HepG2 (cell line): ENCODE results near the gene GTF2A1L. TPM values are rescaled to one million over a fixed set of nuclear protein-coding genes. Genes with fewer than 3 reads are reported as not detected.

Experiments used
- ATAC-seq: fragments of 200-7000 bp; cut with Tn5 transposase; 3 replicates; pipeline ENCODE4 v1.9.1; 2020; ENCODE audit warnings: mild to moderate bottlenecking, moderate library complexity
- BruUV-seq: library from RNA; stranded (reverse); fragments of 400-500 nt; replicated peaks from 2 replicates; lab custom pipeline; 2021; lab: Mats Ljungman, UMichigan
- CTCF ChIA-PET: fragments of 300-600 bp; formaldehyde crosslinking; extraction: SDS; loops from one replicate; lab custom pipeline; 2021; ENCODE audit warnings: low total read pairs, inconsistent platforms, low intra/inter-chr PET ratio; lab: Yijun Ruan, JAX
- POLR2A ChIA-PET: fragments of 350-600 bp; sonication (Branson Sonifier 250); formaldehyde crosslinking; loops from one replicate; lab custom pipeline; 2020; ENCODE audit warnings: antibody characterized with exemption, inconsistent platforms; lab: Yijun Ruan, JAX
- DNase-seq: peaks from one replicate; pipeline ENCODE4 v3.0.0-alpha.2; 2015; ENCODE audit warnings: low spot score
- FAIRE-seq: peaks from 3 replicates; lab custom pipeline; 2011; peaks lifted over from hg19 to GRCh38; lab: Jason Lieb, UNC
- H2AFZ ChIP-seq: one replicate; pipeline ENCODE4 v1.6.1; 2011; ENCODE audit warnings: low read length, inconsistent platforms
- H3K27ac ChIP-seq: fragments of 300-600 bp; 3 replicates; pipeline ENCODE4 v1.8.0; 2011; ENCODE audit warnings: mixed run types, mild to moderate bottlenecking, mixed read lengths, low read length, inconsistent platforms; ENCODE audit not compliant: insufficient read depth; ENCODE audit errors: extremely low read length
- H3K27me3 ChIP-seq, 2 experiments: fragments of 200-600 bp in 1 of 2; 2 replicates in 1 of 2; 3 replicates in 1 of 2; pipeline versions ENCODE4 v1.6.0 to v1.8.0; 2011; ENCODE audit warnings: low read length in 2 of 2, mild to moderate bottlenecking in 2 of 2, moderate library complexity in 2 of 2, inconsistent platforms in 1 of 2; ENCODE audit not compliant: insufficient read depth in 2 of 2, control insufficient read depth in 1 of 2
- H3K36me3 ChIP-seq, 2 experiments: fragments of 200-600 bp in 1 of 2; replicated peaks in 1 of 2; 2 replicates in 1 of 2; 3 replicates in 1 of 2; pipeline versions ENCODE4 v1.5.1 to v1.8.0; 2011; ENCODE audit warnings: low read length in 2 of 2, inconsistent platforms in 1 of 2; ENCODE audit not compliant: insufficient read depth in 2 of 2, control insufficient read depth in 1 of 2
- H3K4me1 ChIP-seq: 2 replicates; pipeline ENCODE4 v1.5.1; 2012; ENCODE audit warnings: low read length, inconsistent platforms; ENCODE audit not compliant: insufficient read depth
- H3K4me2 ChIP-seq: 2 replicates; pipeline ENCODE4 v1.6.0; 2011; ENCODE audit warnings: low read depth, low read length, inconsistent platforms
- H3K4me3 ChIP-seq, 3 experiments: fragments of 200-600 bp in 1 of 3; sonication (generic), shearing (Covaris generic) in 1 of 3; replicated peaks in 1 of 3; 2 replicates each; pipeline ENCODE4 v1.5.1; 2011 to 2016; ENCODE audit warnings: low read length in 3 of 3, inconsistent platforms in 2 of 3, low read depth in 2 of 3, mild to moderate bottlenecking in 2 of 3, control low read depth in 1 of 3, mixed read lengths in 1 of 3; ENCODE audit not compliant: insufficient read depth in 1 of 3
- H3K79me2 ChIP-seq: one replicate; pipeline ENCODE4 v1.6.1; 2011; ENCODE audit warnings: low read length, inconsistent platforms; ENCODE audit not compliant: insufficient read depth
- H3K9ac ChIP-seq: 2 replicates; pipeline ENCODE4 v1.6.0; 2011; ENCODE audit warnings: mild to moderate bottlenecking, low read depth, low read length, inconsistent platforms; ENCODE audit not compliant: insufficient read depth
- H3K9me3 ChIP-seq: 2 replicates; pipeline ENCODE4 v1.5.1; 2012; ENCODE audit warnings: mild to moderate bottlenecking, low read length
- H4K20me1 ChIP-seq: 2 replicates; pipeline ENCODE4 v1.6.0; 2011; ENCODE audit warnings: inconsistent platforms, mild to moderate bottlenecking, low read length, moderate library complexity; ENCODE audit not compliant: insufficient read depth
- GTF3A ChIP-seq: sonication (generic); formaldehyde crosslinking; conservative IDR thresholded peaks from 2 replicates; pipeline ENCODE4 v1.4.0; 2020; ENCODE audit warnings: mild to moderate bottlenecking, missing genetic modification reagents
- MLLT10 ChIP-seq: sonication (generic); formaldehyde crosslinking; IDR thresholded peaks from 2 replicates; pipeline ENCODE4 v1.4.0; 2020; ENCODE audit warnings: missing genetic modification reagents
- NFATC3 ChIP-seq: sonication (generic); formaldehyde crosslinking; IDR thresholded peaks from 2 replicates; pipeline ENCODE4 v1.5.1; 2020; ENCODE audit warnings: mild to moderate bottlenecking, missing genetic modification reagents
- POGZ ChIP-seq: sonication (generic); formaldehyde crosslinking; IDR thresholded peaks from 2 replicates; pipeline ENCODE4 v1.4.0; 2020; ENCODE audit warnings: mild to moderate bottlenecking, missing genetic modification reagents
- ZFP82 ChIP-seq: sonication (generic); formaldehyde crosslinking; IDR thresholded peaks from 2 replicates; pipeline ENCODE4 v1.5.1; 2020; ENCODE audit warnings: mild to moderate bottlenecking, missing genetic modification reagents, borderline replicate concordance
- ZNF331 ChIP-seq: sonication (generic); formaldehyde crosslinking; IDR thresholded peaks from 2 replicates; pipeline ENCODE4 v1.4.0; 2020; ENCODE audit warnings: missing genetic modification reagents
- ZNF569 ChIP-seq: sonication (generic); formaldehyde crosslinking; IDR thresholded peaks from 2 replicates; pipeline ENCODE4 v1.5.0; 2020; ENCODE audit warnings: mild to moderate bottlenecking, missing genetic modification reagents, moderate library complexity, borderline replicate concordance
- ZNF672 ChIP-seq: sonication (generic); formaldehyde crosslinking; IDR thresholded peaks from 2 replicates; pipeline ENCODE4 v1.8.1; 2022; ENCODE audit warnings: missing genetic modification reagents
- WGBS: methylation state at CpG from one replicate; pipeline ENCODE4 v1.1.6; 2017; ENCODE audit warnings: low lambda C conversion rate; 5-methylcytosine and 5-hydroxymethylcytosine counted together
- in situ Hi-C: cut with HindIII; loops from 2 replicates; pipeline ENCODE4 v1.10.0; 2017; ENCODE audit warnings: low pct_unique_long_range_greater_than_20kb; ENCODE audit not compliant: extremely low pct_ligation_motif_present
- intact Hi-C: fragments of 100-400 bp; cut with micrococcal nuclease; formaldehyde crosslinking; loops from one replicate; pipeline ENCODE4 v1.10.0; 2022; ENCODE audit not compliant: unreplicated experiment
- polyA plus RNA-seq, 8 experiments: library from polyadenylated mRNA; depleted of rRNA in 3 of 8; stranded (reverse) in 7 of 8; unstranded in 1 of 8; fragments of >200 nt; fragmentation: Illumina TruSeq in 4 of 8; extraction: Trizol in 4 of 8; gene quantifications; 2 replicates each; pipeline versions ENCODE4 v1.2.1 to v1.2.3, GENCODE V29; 2011 to 2016; ENCODE audit warnings: low read depth in 4 of 8, missing spikeins in 1 of 8, mixed read lengths in 1 of 8; ENCODE audit not compliant: insufficient read depth in 1 of 8
- total RNA-seq, 5 experiments: library from RNA; depleted of rRNA; stranded (reverse); fragments of >200 nt; fragmentation: Illumina TruSeq; extraction: Trizol; gene quantifications; 2 replicates each; pipeline ENCODE4 v1.2.3, GENCODE V29; 2016; ENCODE audit warnings: low read depth in 1 of 5
- TF ChIP-seq, protein P1 (sequence below): sonication (generic); formaldehyde crosslinking; IDR thresholded peaks from 2 replicates; pipeline ENCODE4 v1.5.1; 2020; ENCODE audit warnings: mild to moderate bottlenecking, missing genetic modification reagents, moderate library complexity
- TF ChIP-seq, protein P2 (sequence below): sonication (generic); formaldehyde crosslinking; IDR thresholded peaks from 2 replicates; pipeline ENCODE4 v1.5.0; 2020; ENCODE audit warnings: mild to moderate bottlenecking, missing genetic modification reagents, borderline replicate concordance
- TF ChIP-seq, protein P3 (sequence below): IDR thresholded peaks from 2 replicates; pipeline ENCODE4 v1.4.0; 2020; ENCODE audit warnings: mild to moderate bottlenecking, missing genetic modification reagents
- TF ChIP-seq, protein P4 (sequence below): sonication (generic); formaldehyde crosslinking; IDR thresholded peaks from 2 replicates; pipeline ENCODE4 v1.9.0; 2021; ENCODE audit warnings: missing genetic modification reagents, mild to moderate bottlenecking, borderline replicate concordance
- TF ChIP-seq, protein P5 (sequence below): sonication (generic); formaldehyde crosslinking; IDR thresholded peaks from 2 replicates; pipeline ENCODE4 v1.4.0; 2020; ENCODE audit warnings: missing genetic modification reagents

GTF2A1L gene
- total and polyA plus RNA-seq, 2 of the 13 experiments (the other 11 are each of a cell fraction or from before 2014, with no cell fraction given) = not detected

DNA sequence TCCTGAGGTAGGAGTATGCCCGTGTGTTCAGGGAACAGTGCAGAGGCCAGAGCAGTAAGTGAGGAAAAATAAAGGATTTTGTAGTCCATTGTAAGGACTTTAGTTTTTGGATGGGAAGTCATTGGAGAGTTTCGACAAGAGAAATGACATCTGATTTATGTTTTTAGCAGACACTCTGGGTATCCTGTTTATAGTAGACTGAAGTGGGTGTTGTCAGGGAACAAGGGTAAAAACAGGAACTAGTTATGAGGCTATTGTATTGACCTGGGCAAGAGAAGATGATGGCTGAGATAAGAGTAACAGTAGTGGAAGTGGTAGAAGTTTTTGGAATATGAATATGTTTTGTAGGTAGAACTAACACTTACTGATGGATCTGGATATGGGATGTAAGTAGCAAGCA lies 59.8 kb downstream of the GTF2A1L start:
- ATAC-seq (no peak), DNase-seq (no peak), FAIRE-seq (no peak)
- Histone ChIP-seq H3K9ac (no peak overlapping the region), H2AFZ (no peak overlapping the region), H3K79me2 (no peaks in the 10 kb centered on the region), H3K9me3 (no peaks in the 10 kb centered on the region), H3K27me3 (no peaks in the 10 kb centered on the region), H3K27ac (no peak overlapping the region), H3K36me3 (no peaks in the 10 kb centered on the region), H3K4me2 (no peak overlapping the region), H3K4me1 (no peaks in the 10 kb centered on the region), H3K4me3 (no peak overlapping the region), H4K20me1 (no peaks in the 10 kb centered on the region)
- in situ Hi-C loops (no loop called here), intact Hi-C loops (no loop called here)
- no TSS peak for BruUV-seq
- CTCF ChIA-PET = no interaction called here
- WGBS = 0% methylated on average over 2 of the region's 2 CpGs
- POLR2A ChIA-PET = no interaction called here
- TF ChIP-seq, protein P1, sequence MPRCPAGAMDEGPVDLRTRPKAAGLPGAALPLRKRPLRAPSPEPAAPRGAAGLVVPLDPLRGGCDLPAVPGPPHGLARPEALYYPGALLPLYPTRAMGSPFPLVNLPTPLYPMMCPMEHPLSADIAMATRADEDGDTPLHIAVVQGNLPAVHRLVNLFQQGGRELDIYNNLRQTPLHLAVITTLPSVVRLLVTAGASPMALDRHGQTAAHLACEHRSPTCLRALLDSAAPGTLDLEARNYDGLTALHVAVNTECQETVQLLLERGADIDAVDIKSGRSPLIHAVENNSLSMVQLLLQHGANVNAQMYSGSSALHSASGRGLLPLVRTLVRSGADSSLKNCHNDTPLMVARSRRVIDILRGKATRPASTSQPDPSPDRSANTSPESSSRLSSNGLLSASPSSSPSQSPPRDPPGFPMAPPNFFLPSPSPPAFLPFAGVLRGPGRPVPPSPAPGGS (CRISPR knock-in tag) = no peak
- TF ChIP-seq GTF3A (no peak), NFATC3 (CRISPR knock-in tag) (no peak), ZNF331 (CRISPR knock-in tag) (no peak), ZNF569 (CRISPR knock-in tag) (no peak), POGZ (no peak), ZNF672 (CRISPR knock-in tag) (no peak), MLLT10 (CRISPR knock-in tag) (no peak), ZFP82 (CRISPR knock-in tag) (no peak)
- TF ChIP-seq, protein P2, sequence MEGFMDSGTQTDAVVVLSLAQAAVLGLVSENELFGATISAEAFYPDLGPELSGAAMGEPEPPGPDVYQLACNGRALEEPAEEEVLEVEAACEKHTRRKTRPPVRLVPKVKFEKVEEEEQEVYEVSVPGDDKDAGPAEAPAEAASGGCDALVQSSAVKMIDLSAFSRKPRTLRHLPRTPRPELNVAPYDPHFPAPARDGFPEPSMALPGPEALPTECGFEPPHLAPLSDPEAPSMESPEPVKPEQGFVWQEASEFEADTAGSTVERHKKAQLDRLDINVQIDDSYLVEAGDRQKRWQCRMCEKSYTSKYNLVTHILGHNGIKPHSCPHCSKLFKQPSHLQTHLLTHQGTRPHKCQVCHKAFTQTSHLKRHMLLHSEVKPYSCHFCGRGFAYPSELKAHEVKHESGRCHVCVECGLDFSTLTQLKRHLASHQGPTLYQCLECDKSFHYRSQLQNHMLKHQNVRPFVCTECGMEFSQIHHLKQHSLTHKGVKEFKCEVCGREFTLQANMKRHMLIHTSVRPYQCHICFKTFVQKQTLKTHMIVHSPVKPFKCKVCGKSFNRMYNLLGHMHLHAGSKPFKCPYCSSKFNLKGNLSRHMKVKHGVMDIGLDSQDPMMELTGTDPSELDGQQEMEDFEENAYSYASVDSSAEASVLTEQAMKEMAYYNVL (CRISPR knock-in tag) = no peak
- TF ChIP-seq, protein P3, sequence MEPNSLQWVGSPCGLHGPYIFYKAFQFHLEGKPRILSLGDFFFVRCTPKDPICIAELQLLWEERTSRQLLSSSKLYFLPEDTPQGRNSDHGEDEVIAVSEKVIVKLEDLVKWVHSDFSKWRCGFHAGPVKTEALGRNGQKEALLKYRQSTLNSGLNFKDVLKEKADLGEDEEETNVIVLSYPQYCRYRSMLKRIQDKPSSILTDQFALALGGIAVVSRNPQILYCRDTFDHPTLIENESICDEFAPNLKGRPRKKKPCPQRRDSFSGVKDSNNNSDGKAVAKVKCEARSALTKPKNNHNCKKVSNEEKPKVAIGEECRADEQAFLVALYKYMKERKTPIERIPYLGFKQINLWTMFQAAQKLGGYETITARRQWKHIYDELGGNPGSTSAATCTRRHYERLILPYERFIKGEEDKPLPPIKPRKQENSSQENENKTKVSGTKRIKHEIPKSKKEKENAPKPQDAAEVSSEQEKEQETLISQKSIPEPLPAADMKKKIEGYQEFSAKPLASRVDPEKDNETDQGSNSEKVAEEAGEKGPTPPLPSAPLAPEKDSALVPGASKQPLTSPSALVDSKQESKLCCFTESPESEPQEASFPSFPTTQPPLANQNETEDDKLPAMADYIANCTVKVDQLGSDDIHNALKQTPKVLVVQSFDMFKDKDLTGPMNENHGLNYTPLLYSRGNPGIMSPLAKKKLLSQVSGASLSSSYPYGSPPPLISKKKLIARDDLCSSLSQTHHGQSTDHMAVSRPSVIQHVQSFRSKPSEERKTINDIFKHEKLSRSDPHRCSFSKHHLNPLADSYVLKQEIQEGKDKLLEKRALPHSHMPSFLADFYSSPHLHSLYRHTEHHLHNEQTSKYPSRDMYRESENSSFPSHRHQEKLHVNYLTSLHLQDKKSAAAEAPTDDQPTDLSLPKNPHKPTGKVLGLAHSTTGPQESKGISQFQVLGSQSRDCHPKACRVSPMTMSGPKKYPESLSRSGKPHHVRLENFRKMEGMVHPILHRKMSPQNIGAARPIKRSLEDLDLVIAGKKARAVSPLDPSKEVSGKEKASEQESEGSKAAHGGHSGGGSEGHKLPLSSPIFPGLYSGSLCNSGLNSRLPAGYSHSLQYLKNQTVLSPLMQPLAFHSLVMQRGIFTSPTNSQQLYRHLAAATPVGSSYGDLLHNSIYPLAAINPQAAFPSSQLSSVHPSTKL (CRISPR knock-in tag) = no peak
- TF ChIP-seq, protein P4, sequence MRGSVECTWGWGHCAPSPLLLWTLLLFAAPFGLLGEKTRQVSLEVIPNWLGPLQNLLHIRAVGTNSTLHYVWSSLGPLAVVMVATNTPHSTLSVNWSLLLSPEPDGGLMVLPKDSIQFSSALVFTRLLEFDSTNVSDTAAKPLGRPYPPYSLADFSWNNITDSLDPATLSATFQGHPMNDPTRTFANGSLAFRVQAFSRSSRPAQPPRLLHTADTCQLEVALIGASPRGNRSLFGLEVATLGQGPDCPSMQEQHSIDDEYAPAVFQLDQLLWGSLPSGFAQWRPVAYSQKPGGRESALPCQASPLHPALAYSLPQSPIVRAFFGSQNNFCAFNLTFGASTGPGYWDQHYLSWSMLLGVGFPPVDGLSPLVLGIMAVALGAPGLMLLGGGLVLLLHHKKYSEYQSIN = no peak
- TF ChIP-seq, protein P5, sequence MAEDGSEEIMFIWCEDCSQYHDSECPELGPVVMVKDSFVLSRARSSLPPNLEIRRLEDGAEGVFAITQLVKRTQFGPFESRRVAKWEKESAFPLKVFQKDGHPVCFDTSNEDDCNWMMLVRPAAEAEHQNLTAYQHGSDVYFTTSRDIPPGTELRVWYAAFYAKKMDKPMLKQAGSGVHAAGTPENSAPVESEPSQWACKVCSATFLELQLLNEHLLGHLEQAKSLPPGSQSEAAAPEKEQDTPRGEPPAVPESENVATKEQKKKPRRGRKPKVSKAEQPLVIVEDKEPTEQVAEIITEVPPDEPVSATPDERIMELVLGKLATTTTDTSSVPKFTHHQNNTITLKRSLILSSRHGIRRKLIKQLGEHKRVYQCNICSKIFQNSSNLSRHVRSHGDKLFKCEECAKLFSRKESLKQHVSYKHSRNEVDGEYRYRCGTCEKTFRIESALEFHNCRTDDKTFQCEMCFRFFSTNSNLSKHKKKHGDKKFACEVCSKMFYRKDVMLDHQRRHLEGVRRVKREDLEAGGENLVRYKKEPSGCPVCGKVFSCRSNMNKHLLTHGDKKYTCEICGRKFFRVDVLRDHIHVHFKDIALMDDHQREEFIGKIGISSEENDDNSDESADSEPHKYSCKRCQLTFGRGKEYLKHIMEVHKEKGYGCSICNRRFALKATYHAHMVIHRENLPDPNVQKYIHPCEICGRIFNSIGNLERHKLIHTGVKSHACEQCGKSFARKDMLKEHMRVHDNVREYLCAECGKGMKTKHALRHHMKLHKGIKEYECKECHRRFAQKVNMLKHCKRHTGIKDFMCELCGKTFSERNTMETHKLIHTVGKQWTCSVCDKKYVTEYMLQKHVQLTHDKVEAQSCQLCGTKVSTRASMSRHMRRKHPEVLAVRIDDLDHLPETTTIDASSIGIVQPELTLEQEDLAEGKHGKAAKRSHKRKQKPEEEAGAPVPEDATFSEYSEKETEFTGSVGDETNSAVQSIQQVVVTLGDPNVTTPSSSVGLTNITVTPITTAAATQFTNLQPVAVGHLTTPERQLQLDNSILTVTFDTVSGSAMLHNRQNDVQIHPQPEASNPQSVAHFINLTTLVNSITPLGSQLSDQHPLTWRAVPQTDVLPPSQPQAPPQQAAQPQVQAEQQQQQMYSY (CRISPR knock-in tag) = no peak
